Measurements from ENCODE around the gene CLDN6.

- TF ChIP-seq CTCF (conservative IDR thresholded peaks at IDR 0.05 in 1 of 2, IDR thresholded peaks at IDR 0.05 in 1 of 2; ENCODE audit: extremely low read depth in 1 of 2, insufficient read depth in 1 of 2, low read depth in 1 of 2, low read length in 2 of 2) (no peak), EZH2 (IDR thresholded peaks at IDR 0.05; ENCODE audit: borderline replicate concordance, low read length) (no peak)
Measured at GRCh38 chr16:3012246-3012645, 5.7 kb downstream of the CLDN6 start.

Measured in mammary epithelial cell (primary cell).